GM20431 (cell line): Measurements from ENCODE around the gene GALNT18.
"Not testable (repeated sequence)": the region's sequence is repeated elsewhere in the genome, so short reads cannot be mapped to it uniquely, and the experiment has no call there.

Source experiments
- in situ Hi-C: fragments of 300-500 bp; cut with MseI, MboI; formaldehyde crosslinking; loops from one replicate; pipeline ENCODE4 v1.15.0; 2020; ENCODE audit warnings: low sequenced_read_pairs; ENCODE audit not compliant: unreplicated experiment

GALNT18 gene

DNA sequence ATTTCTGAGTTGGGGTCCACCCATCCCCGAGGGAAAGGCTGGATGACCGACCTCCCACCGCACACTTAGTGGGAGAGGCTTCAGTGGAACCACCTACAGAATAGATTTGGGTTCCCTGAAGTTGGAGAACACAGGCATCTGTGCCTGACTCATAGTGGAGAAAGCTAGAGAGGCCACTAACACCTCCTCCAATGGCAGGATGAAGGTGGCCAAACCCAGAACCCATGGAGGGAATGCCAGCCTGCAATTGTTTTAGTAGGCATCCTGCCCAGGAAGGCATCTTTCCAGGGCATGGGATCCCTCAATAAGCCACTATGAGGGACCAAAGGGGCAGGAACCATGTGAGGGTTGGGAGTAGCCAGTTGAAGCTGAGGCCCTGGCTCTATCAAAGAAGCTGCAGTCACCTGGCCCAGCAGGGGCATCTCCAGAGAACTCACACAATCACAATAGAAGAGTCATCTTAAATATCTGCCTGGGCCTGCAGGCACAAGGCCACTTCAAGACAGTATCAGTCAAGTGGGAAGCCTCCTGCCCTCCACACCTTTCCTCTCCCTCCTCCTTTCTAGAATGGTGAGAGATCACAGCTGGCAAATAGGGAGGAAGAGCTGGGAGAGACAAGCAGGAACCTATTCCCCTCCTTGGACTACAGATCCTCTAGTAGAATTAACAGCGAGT is 144.7 kb downstream of the GALNT18 start:
- in situ Hi-C loops, result no loop called here

DNA sequence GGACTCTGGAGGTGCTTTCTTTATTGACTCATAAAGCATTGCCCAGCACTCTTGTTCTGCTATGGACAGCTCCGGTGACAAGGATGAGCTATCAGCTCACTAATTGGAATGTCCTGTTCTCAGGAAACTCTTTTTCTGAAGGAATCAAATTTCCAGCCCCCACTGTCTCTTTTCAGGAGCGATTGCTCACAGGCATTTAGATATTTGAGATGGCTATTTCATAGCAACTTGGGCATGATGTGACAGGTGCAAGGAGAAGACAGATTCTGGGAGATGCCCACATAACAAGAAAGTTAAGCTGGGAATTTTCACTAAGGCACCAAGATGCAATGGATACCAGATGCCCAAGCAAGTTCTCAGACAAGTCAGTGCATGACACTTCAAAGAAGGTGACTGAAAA is 145.3 kb downstream of the GALNT18 start:
- in situ Hi-C loops, result no loop called here

DNA sequence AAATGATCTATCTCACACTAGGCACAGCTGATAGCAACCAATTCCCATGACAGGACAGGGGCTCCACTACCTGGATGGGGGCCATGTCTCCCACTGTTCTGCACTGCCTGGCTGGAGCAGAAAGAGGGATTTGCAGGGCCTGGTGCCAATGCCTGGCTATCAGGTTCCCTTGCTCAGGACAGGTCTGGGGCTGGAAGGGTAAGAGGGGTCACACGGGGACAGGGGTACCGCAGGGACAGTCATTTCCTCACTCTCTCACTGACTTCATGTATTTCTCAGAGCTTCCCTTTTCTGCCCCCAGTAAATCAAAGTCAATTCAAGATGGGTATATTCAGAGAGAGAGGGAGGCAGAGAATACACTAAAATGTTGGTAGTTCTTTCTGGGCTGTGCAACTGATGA is 149.7 kb downstream of the GALNT18 start:
- in situ Hi-C loops, result no loop called here

DNA sequence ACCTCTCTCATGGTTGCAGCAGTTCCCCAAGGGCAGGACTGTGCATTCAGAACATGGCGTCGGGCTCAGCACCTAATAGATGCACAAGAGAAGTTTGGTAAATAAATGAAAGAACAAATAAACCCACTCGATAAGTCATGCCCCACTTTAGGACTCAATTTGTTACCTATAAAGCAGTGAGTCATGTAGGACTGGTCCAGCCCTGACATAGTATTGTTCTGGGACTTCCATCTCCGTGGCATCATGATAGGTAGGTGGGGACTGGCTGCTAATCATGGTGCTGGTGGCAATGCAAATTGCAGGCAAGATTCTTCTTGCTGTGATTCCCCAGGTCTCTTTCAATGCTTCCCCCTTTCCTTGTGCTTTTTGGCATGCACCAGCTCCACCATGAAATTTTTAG is 150.6 kb downstream of the GALNT18 start:
- in situ Hi-C loops, result no loop called here

DNA sequence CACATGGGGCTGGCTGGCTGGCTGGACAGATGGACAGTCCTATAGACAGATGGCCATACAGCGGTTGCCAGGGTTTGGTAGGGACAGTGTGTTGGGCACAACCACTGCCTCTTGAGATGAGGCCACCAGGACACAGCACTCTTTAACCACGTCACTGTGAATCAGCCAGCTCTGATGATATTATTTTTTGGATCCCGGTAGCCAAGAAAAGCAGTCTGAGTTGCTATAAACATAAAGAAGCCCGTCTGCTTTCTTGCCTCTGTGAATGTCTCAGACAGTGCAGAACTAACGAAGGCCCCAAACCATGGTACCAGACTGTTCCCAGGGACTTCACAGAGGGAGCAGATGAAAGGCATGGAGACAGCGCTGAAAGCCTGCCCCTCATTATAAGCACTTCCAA is 152.9 kb downstream of the GALNT18 start:
- in situ Hi-C loops, result no loop called here

DNA sequence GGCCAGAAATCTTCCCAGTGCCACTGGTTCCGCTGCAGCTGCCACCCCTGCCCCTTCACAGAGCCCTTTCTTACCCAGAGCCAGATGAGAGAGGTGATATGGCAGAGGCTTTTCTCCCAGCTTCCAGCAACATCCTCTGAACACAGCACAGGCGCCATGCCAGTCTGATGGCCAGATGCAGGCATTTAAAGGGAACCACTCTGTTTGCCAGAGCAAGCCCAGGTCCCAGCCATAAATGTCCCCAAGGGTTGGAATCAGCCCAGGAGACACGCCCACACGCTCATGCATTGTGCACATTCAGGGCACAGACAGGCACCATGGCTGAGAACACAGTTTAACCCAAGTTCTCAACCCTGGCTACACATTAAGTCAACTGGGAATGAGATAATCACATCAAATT is 154.5 kb downstream of the GALNT18 start:
- in situ Hi-C loops, result no loop called here

DNA sequence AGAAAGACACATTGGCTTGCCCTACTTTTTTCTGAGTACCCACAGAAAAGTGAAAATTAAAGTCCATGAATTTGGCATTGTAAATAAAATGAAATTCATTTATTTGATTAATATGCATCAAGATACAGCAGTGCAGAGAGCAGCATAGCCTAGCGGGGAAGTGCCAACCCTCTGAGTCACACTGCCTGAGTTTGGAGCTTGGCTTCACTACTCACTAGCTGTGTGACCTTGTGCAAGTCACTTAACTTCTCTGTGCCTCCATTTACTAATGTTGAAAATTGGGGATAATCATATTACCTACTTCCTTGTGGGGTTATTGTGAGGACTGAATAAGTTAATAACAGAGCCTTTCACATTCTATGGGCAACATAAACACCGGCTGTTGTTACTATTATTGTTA is 157.2 kb downstream of the GALNT18 start:
- in situ Hi-C loops, result no loop called here

DNA sequence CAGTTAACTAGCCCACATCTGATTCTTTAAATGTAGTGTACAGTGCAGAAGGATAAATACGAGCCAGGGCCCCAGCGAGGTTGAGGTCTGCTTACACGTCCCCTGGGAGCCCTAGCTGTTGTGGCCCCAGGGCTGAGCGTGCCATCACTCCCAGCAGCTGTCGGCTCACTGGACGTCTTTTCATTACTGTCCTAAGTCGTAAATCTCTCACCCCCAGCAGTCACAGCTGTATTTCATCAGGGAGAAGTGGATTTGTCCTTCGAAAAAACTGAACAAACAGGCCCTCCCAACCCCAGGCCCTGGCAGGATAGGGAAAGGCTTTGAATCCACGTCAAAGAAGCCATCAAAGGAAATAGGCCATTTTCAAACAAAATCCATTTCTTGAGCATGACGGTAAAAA is 158.4 kb downstream of the GALNT18 start:
- in situ Hi-C loops, result no loop called here

DNA sequence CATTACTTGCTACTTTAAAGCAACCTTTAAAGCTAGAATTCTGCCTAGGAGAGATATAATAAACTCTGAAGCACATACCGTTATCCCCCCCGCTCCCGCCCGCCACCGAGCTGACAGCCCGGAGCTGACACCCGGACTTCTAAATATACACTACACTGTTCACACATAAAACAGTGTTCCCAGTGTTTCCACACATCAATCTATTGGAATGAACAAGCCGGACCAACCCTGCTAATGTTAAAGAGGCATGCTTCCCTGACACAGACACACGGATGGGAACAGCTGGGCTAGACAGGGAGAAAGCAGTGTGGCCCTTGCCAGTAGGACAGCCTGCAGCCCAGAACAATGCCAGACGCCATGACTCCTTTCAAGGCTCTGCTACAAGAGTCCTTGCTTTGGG is 160.3 kb downstream of the GALNT18 start:
- in situ Hi-C loops, result no loop called here

DNA sequence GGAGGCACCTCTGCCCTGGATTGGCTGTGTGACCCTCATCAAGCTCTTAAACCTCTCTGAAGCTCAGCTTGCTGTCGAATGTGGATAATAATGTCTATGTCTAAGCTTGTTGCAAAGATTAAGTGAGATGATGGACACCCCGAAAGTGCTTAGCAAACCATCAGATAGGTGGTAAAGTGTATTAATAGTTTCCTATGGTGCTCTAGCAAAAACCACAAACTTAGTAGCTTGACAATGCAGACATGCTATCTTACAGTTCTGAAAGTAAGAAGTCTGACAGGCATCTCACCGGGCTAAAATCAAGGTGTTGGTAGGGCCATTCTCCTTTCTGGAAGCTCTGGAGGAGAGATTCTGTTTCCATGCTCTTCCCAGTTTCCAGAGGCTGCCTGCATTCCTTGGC is 162.2 kb downstream of the GALNT18 start:
- in situ Hi-C loops, result no loop called here

DNA sequence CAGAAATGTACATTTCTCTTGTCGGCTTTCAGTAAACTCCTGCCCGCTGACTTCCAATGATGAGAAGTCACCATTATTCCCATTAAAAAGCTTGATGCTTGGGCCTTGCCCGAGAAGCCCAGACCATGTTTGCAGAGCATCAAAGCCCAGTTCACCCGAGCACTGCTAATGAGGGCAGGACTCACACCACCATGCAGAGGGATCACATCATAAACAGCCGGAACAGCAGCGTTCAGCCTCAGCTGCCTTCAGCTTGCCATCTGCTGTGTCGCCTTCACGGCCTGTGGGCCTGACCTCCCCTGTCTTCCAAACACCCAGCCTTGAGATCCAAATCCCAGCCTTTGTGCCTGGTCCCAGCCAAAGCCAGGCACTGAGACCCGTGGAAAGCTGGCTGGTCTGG is 163.3 kb downstream of the GALNT18 start:
- in situ Hi-C loops, result no loop called here

DNA sequence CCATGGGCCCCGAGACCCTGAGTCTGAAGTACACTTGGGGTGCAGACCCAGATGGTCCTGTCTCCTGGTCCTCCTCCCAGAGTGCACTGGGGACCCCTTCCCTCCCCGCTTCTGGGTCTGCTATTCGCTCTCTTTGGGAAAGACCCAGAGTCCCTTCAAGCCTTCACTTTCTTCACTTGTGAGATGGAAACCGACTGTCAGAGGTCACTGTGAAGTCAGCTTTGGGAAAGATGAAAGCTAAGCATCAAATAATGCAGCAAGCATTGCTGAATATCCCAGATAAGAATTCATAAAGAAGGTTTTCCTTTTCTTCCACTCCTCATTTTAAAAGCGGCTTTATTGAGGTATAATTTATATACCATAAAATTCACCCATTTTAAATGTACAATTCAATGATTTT is 163.8 kb downstream of the GALNT18 start:
- in situ Hi-C loops, result no loop called here

DNA sequence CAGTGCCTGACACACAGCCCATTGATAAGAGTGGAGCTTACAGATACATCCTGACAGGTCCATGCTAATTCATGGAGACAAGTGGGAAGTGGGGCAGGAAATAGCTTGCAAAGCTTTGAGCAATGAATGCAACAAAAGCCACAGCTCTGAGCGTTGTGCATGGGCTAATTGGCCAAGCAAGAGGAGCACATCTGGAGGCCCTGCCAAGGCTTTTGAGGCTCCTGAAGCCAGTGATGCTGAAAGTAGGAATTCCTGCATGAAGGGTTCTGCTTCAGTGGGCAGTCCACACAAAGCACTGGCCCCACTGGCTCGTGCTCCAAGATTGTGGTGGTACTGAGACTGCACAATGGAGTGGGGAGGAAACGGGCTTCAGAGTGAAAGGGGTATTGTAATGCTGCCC is 164.9 kb downstream of the GALNT18 start:
- in situ Hi-C loops, result no loop called here

DNA sequence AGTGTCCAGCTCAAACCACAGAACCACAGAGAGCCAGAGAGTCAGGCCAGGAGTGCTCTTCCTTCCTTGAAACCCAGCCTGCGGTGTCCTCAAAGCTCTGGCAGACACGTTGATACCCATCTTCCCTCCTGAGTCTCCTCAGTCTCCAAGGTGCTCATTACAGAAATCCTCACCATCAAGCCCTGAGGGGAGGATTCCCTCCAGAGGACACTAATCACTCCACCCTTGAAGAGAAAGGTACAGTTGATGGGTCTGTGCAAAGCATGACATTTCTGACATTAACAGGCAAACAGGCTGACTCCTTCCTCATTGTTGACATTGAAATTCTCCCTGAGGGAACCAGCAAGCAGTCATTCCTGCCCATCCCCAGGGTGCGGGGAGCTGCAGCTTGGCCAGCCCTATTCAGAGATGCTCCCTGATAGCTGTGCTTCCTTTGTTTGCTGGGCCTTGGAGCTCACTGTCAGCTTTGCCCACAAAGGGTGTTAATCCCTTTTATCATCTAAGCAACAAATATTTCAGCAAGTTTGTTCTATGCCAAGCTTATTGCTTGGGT is 167.1 kb downstream of the GALNT18 start:
- in situ Hi-C loops, result no loop called here

DNA sequence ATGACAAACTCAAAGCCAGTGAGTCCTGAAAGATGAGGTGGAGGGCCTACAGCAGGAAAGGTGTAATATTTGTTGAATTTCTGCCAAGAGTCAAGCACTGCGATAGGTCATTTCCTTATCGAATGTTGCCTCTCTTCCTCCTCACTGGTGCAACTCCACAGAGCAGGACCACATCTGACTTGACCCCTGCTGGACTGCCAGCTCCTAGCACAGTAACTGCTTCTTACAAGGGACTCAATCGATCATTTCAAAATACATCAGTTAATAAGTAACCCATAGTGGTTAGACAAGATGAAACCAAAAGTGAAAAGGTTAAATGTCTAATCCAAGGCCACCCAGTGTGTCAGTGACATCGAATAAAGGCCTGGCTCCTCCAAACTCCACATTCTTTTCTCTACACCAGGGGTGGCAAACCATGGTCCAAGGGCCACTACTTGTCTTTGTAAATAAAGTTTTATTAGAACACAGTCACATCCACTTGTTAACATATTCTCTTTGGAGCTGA is 170.3 kb downstream of the GALNT18 start:
- in situ Hi-C loops, result no loop called here

DNA sequence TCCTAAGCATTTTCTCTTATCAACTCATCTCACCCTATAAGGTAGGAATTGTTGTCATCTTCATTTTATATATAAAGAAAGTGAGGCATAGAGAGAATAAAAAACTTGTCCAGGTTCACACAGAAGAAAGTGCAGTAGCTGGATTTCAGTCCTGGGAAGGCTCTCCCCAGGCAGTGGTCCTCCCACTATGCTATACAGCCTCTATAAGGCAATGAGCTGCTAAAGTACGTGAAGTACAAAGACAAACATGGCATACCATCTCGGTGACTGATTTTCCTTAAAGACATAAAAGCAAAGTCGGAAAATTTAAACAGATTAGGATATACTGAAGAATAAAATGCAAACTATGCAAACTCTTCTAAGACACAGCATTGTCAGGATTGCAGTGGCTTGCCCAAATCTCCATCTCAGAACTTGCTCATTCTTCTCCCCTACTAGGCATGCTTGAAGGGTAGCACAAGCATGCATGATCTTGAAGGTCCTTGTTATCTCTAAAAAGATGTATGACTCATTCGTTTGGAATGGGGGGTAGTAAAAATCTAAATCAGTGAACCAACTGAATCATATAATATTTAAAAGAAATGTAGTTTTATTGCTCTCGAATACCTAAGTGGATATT is 171.0 kb downstream of the GALNT18 start:
- in situ Hi-C loops, result no loop called here

DNA sequence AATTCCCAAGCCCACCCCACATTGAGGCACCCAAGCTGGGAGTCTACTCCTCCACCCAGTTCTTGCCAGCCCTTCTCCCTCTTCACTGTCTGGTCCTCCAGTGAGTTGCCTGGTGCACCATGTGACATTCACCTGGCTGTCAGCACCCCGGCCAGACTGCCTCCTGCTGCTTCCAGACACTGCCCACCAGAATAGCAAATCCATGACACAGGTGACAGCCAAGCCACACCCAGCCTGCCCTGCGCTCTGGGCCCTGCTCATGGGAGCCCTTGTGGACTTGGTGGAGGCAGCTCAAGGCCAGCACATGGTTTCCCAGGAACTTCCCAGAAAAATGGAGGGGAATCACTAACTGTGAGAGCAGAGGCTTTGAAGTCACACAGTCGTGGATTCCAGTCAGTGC is 172.5 kb downstream of the GALNT18 start:
- in situ Hi-C loops, result no loop called here

DNA sequence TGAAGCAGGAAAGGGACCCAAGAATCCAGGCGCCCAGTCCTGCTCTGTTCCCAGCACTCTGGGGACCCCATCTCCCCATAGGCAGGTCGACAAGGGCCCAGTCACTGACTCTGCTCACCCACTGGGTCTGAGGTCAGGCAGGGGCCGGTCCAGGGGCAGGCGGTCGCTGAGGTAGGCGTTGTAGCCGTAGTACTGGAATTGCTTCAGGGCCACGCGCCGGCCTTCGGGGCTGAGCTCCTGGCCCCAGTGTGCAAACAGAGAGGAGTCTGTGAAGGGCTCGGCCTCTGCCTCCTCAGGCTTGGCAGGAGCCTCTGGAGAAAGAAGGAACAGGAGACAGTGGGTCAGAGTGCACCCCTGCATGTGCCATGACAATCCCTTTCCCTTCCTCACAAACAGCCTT is 173.2 kb downstream of the GALNT18 start:
- in situ Hi-C loops, result no loop called here

DNA sequence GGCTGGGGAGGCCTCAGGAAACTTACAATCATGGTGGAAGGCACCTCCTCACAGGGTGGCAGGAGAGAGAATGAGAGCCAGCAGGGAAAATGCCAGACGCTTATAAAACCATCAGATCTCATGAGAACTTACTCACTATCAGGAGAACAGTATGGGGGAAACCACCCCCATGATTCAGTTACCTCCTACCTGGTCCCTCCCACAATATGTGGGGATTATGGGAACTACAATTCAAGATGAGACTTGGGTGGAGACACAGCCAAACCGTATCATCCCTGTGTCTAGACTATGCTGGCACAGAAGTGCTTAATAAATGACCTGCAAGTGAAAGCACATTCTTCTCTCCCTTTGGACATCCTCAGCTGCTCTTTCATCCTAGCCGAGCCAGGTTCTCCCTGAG is 174.2 kb downstream of the GALNT18 start:
- in situ Hi-C loops, result not testable (repeated sequence)

DNA sequence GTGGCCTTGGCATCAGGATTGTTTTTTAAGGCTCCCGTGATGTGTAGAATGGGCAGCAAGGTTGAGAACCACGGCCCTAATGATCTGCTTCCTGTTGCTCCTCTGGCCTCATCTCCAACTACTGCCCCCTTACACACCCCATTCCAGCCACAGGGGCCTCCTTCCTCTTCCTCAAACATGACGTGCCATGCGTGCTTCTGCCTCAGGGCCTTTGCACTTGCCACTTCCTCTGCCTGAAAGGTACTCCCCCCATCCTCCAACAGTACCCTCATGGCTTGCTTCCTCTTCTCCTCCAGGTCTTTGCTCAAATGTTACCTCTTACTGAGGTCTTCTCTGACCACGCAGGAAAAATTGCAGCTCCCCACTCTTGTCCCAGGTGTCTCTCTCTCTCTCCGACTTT is 174.8 kb downstream of the GALNT18 start:
- in situ Hi-C loops, result no loop called here

DNA sequence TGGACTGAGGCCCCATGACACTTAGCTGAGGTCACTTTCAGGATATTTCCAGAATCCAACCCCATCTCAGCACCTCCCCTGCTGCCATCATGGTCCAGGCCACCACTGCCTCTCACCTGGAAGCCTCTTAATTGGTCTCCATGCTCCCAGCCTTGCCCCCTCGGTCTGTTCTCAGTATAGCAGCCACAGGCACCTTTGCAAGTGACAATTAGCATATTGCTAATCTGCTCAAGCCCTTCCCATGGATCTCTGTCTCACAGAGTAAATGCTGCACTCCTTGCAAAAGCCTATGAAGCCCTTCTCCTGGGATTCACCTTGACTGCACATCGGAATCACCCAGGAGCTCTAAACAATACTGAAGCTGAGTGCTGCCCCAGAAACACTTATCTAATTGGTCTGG is 175.2 kb downstream of the GALNT18 start:
- in situ Hi-C loops, result no loop called here
